Erythroblast (primary cell): Measurements from ENCODE around the gene RHOG.

Experiments used
- GATA1 ChIP-seq: IDR thresholded peaks from 2 replicates; pipeline ENCODE4 v1.6.1; 2011; ENCODE audit warnings: low read depth, mild to moderate bottlenecking, control low read depth, low read length, moderate library complexity
- POLR2A ChIP-seq: IDR thresholded peaks from 2 replicates; pipeline ENCODE4 v1.6.1; 2011; ENCODE audit warnings: mild to moderate bottlenecking, low read length

DNA sequence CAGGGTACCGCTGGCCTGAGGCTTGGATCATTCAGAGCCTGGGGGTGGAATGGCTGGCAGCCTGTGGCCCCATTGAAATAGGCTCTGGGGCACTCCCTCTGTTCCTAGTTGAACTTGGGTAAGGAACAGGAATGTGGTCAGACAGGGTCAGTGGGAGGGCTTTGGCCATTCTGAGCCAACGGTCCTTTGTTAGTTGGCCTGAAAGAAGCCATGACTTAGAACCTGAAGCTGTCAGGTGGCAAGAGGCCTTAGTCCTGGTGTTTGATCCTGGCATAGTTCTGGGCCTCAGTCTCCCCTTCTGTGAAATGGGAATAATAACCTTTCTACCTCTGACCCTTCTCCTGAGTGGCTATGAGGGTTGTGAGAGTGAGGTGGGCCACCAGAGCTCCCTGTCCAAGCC, 24.1 kb downstream of the RHOG start:
- TF ChIP-seq POLR2A (no peak), GATA1 (no peak)
